ENCODE data around the gene PEX14.

DNA sequence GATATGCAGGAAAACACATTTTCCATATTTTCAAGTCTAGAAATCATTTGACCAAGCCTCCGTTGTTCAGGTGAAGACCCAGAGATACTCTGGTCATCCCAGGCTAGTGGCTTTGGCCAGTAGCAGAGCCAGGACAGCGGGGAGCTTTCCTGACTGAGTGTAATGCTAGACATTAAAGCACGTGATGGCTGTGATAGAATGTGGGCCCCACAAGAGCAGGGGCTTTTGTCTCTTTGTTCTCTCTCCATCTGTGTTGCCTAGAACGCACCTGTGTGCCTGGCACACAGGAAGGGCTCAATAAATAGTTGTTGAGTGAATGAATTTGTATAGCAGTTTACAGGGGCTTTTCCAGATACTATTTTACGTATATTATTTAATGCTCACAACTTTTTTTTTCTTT is 34.0 kb upstream of the PEX14 start:
- TF ChIP-seq, protein P1, sequence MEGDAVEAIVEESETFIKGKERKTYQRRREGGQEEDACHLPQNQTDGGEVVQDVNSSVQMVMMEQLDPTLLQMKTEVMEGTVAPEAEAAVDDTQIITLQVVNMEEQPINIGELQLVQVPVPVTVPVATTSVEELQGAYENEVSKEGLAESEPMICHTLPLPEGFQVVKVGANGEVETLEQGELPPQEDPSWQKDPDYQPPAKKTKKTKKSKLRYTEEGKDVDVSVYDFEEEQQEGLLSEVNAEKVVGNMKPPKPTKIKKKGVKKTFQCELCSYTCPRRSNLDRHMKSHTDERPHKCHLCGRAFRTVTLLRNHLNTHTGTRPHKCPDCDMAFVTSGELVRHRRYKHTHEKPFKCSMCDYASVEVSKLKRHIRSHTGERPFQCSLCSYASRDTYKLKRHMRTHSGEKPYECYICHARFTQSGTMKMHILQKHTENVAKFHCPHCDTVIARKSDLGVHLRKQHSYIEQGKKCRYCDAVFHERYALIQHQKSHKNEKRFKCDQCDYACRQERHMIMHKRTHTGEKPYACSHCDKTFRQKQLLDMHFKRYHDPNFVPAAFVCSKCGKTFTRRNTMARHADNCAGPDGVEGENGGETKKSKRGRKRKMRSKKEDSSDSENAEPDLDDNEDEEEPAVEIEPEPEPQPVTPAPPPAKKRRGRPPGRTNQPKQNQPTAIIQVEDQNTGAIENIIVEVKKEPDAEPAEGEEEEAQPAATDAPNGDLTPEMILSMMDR (IDR thresholded peaks at IDR 0.05) = no peak
- TF ChIP-seq PRRX2 (CRISPR knock-in tag; IDR thresholded peaks at IDR 0.05) = no peak
- TF ChIP-seq SMAD3 (CRISPR knock-in tag; IDR thresholded peaks at IDR 0.05; ENCODE audit: borderline replicate concordance) = no peak
- TF ChIP-seq, protein P2, sequence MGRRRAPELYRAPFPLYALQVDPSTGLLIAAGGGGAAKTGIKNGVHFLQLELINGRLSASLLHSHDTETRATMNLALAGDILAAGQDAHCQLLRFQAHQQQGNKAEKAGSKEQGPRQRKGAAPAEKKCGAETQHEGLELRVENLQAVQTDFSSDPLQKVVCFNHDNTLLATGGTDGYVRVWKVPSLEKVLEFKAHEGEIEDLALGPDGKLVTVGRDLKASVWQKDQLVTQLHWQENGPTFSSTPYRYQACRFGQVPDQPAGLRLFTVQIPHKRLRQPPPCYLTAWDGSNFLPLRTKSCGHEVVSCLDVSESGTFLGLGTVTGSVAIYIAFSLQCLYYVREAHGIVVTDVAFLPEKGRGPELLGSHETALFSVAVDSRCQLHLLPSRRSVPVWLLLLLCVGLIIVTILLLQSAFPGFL (CRISPR knock-in tag; IDR thresholded peaks at IDR 0.05; ENCODE audit: borderline replicate concordance) = no peak
- TF ChIP-seq FOXK1 (CRISPR knock-in tag; IDR thresholded peaks at IDR 0.05) = no peak
- no peak for TF ChIP-seq KAT7 (CRISPR knock-in tag; IDR thresholded peaks at IDR 0.05; ENCODE audit: borderline replicate concordance)
- no peak for TF ChIP-seq ATF1 (CRISPR knock-in tag; IDR thresholded peaks at IDR 0.05)
- TF ChIP-seq, protein P3, sequence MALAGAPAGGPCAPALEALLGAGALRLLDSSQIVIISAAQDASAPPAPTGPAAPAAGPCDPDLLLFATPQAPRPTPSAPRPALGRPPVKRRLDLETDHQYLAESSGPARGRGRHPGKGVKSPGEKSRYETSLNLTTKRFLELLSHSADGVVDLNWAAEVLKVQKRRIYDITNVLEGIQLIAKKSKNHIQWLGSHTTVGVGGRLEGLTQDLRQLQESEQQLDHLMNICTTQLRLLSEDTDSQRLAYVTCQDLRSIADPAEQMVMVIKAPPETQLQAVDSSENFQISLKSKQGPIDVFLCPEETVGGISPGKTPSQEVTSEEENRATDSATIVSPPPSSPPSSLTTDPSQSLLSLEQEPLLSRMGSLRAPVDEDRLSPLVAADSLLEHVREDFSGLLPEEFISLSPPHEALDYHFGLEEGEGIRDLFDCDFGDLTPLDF (CRISPR knock-in tag; IDR thresholded peaks at IDR 0.05) = no peak
- TF ChIP-seq TCF7 (CRISPR knock-in tag; IDR thresholded peaks at IDR 0.05; ENCODE audit: low read depth) = no peak
- TF ChIP-seq, protein P4, sequence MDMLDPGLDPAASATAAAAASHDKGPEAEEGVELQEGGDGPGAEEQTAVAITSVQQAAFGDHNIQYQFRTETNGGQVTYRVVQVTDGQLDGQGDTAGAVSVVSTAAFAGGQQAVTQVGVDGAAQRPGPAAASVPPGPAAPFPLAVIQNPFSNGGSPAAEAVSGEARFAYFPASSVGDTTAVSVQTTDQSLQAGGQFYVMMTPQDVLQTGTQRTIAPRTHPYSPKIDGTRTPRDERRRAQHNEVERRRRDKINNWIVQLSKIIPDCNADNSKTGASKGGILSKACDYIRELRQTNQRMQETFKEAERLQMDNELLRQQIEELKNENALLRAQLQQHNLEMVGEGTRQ (CRISPR knock-in tag; IDR thresholded peaks at IDR 0.05) = no peak

All from WTC11 (cell line).